ENCODE measurements around the gene ACP3. TPM values are rescaled to one million over a fixed set of nuclear protein-coding genes. Genes with fewer than 3 reads are reported as not detected.
A peak's percentile ranks its signal among the peaks of the same experiment; 100 is the strongest.

Gene ACP3
- total and polyA plus RNA-seq, 9 of the 15 experiments (the other 6 are each of a cell fraction or from before 2014, with no cell fraction given) = 0.08 to 1.1 (median 0.21) TPM

- TF ChIP-seq, protein P1, sequence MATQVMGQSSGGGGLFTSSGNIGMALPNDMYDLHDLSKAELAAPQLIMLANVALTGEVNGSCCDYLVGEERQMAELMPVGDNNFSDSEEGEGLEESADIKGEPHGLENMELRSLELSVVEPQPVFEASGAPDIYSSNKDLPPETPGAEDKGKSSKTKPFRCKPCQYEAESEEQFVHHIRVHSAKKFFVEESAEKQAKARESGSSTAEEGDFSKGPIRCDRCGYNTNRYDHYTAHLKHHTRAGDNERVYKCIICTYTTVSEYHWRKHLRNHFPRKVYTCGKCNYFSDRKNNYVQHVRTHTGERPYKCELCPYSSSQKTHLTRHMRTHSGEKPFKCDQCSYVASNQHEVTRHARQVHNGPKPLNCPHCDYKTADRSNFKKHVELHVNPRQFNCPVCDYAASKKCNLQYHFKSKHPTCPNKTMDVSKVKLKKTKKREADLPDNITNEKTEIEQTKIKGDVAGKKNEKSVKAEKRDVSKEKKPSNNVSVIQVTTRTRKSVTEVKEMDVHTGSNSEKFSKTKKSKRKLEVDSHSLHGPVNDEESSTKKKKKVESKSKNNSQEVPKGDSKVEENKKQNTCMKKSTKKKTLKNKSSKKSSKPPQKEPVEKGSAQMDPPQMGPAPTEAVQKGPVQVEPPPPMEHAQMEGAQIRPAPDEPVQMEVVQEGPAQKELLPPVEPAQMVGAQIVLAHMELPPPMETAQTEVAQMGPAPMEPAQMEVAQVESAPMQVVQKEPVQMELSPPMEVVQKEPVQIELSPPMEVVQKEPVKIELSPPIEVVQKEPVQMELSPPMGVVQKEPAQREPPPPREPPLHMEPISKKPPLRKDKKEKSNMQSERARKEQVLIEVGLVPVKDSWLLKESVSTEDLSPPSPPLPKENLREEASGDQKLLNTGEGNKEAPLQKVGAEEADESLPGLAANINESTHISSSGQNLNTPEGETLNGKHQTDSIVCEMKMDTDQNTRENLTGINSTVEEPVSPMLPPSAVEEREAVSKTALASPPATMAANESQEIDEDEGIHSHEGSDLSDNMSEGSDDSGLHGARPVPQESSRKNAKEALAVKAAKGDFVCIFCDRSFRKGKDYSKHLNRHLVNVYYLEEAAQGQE (IDR thresholded peaks at IDR 0.05; ENCODE audit: borderline replicate concordance) = peak; percentile 69; the same call in 1 of the 2 replicates
- TF ChIP-seq, protein P1 (CRISPR knock-in tag; IDR thresholded peaks at IDR 0.05; ENCODE audit: low read depth) = no peak
- TF ChIP-seq ZNF431 (CRISPR knock-in tag; IDR thresholded peaks at IDR 0.05) (no peak), PPARD (CRISPR knock-in tag; IDR thresholded peaks at IDR 0.05) (no peak), CGGBP1 (CRISPR knock-in tag; IDR thresholded peaks at IDR 0.05) (no peak), RAD21 (CRISPR knock-in tag; conservative IDR thresholded peaks at IDR 0.05 in 1 of 2, IDR thresholded peaks at IDR 0.05 in 1 of 2) (peak; percentile 78 to 83), BDP1 (IDR thresholded peaks at IDR 0.05; ENCODE audit: insufficient read depth, insufficient read length) (no peak), TBL1XR1 (IDR thresholded peaks at IDR 0.05; ENCODE audit: low read length in 2 of 2) (no peak), C11orf30 (IDR thresholded peaks at IDR 0.05; ENCODE audit: low read depth) (no peak), ZNF76 (CRISPR knock-in tag; IDR thresholded peaks at IDR 0.05; ENCODE audit: borderline replicate concordance) (no peak), DIDO1 (tag; IDR thresholded peaks at IDR 0.05; ENCODE audit: low read depth) (no peak), ZNF274 (IDR thresholded peaks at IDR 0.05; ENCODE audit: borderline replicate concordance, low read depth, low read length) (no peak), ZC3H11A (IDR thresholded peaks at IDR 0.05; ENCODE audit: low read depth, low read length) (no peak), FOXK2 (conservative IDR thresholded peaks at IDR 0.05 in 1 of 2, IDR thresholded peaks at IDR 0.05 in 1 of 2; ENCODE audit: low read depth in 2 of 2) (peak; percentile 20 to 54; a peak in 1 of 4 replicates)
- TF ChIP-seq, protein P2, sequence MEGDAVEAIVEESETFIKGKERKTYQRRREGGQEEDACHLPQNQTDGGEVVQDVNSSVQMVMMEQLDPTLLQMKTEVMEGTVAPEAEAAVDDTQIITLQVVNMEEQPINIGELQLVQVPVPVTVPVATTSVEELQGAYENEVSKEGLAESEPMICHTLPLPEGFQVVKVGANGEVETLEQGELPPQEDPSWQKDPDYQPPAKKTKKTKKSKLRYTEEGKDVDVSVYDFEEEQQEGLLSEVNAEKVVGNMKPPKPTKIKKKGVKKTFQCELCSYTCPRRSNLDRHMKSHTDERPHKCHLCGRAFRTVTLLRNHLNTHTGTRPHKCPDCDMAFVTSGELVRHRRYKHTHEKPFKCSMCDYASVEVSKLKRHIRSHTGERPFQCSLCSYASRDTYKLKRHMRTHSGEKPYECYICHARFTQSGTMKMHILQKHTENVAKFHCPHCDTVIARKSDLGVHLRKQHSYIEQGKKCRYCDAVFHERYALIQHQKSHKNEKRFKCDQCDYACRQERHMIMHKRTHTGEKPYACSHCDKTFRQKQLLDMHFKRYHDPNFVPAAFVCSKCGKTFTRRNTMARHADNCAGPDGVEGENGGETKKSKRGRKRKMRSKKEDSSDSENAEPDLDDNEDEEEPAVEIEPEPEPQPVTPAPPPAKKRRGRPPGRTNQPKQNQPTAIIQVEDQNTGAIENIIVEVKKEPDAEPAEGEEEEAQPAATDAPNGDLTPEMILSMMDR (IDR thresholded peaks at IDR 0.05 in 2 of 3, conservative IDR thresholded peaks at IDR 0.05 in 1 of 3; ENCODE audit: insufficient read depth in 2 of 3, low read depth in 1 of 3, low read length in 3 of 3) = peak; percentile 68 to 77 (median 75)
- TF ChIP-seq, protein P3, sequence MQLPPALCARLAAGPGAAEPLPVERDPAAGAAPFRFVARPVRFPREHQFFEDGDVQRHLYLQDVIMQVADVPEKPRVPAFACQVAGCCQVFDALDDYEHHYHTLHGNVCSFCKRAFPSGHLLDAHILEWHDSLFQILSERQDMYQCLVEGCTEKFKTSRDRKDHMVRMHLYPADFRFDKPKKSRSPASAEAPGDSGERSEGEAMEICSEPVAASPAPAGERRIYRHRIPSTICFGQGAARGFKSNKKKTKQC (CRISPR knock-in tag; IDR thresholded peaks at IDR 0.05) = no peak
Observed at GRCh38 chr3:132352556-132353143, 35.4 kb downstream of the ACP3 start (continued).

All from K562 (cell line).